GM19455 (cell line): ENCODE data around the gene TICAM1.
"Not testable (repeated sequence)": the region's sequence is repeated elsewhere in the genome, so short reads cannot be mapped to it uniquely, and the experiment has no call there.

Experiments
- ATAC-seq: cut with Tn5 transposase; IDR thresholded peaks from one replicate; pipeline ENCODE4 v1.9.1; 2021; ENCODE audit not compliant: unreplicated experiment

Gene TICAM1

DNA sequence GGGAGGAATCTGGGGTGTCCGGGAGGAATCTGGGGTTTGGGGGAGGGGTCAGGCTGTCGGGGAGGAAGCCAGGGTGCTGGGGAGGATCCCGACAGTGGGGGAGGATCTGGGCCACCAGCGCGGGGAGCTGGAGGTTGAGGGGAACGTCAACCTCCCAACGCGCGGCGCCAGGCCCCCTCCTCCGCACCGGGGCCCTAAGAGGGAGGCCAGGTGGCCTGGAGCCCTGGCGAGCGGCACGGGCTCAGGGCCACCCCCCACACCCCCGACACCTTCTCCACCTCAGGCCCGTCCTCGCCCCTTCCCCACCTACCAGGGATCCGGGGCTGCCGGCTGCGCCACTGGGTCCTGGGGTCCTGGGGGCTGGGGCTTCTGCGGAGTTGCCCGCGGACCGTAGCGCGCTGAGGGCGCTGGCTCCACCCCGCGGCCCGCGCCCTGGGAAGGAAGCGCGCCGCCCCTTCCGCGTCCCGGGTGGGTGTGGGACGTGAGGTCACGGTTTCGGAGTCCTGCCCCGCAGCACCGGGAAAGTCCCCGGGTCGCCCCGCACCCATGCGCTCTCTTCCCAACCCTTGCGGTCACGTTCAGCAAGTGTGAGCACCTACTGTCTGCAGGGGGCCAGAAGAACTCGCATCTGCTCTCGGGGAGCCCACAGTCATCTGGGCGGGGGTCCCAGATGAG is at the start of gene TICAM1:
Gene TICAM1 (minus strand): TSS at position 409 of the 675 bp plus-strand sequence. CDS start 13,335 bp downstream, outside the sequence.
- ATAC-seq: no peak

DNA sequence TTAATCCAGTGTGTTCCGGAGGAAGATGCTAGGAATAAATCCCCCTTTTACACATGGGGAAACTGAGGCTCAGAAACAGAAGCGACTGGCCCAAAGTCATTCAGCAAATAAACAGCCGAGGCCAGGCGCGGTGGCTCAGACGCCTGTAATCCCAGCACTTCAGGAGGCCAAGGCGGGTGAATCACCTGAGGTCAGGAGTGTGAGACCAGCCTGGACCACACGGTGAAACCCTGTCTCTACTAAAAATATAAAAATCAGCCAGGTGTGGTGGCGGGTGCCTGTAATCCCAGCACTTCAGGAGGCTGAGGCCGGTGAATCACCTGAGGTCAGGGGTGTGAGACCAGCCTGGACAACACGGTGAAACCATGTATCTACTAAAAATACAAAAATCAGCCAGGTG is 47.5 kb upstream of the TICAM1 start:
- ATAC-seq: no peak

DNA sequence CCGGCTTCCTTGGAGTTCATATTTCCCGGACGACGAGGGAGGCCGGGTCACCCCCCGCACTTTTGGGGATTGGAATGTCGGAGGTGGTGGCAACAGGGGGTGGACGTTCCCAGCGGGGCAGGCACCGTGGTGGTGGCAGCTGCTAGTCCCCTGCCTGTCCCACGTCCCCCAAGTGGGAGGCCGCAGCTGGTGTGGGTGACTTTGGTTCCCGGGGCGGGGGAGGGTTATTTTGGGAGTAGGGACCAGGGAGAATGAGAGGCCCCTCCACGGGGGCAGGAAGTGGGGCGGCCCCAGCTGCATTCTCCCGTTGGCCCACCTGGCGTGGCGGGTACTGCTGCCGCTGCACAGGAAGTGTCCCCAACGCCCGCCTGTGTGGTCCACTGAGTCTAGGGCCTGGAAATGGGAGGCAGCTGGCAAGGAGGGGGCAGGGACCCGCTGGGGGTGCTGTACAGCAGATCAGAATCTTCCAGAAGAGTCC is 47.0 kb upstream of the TICAM1 start:
- no peak for ATAC-seq

DNA sequence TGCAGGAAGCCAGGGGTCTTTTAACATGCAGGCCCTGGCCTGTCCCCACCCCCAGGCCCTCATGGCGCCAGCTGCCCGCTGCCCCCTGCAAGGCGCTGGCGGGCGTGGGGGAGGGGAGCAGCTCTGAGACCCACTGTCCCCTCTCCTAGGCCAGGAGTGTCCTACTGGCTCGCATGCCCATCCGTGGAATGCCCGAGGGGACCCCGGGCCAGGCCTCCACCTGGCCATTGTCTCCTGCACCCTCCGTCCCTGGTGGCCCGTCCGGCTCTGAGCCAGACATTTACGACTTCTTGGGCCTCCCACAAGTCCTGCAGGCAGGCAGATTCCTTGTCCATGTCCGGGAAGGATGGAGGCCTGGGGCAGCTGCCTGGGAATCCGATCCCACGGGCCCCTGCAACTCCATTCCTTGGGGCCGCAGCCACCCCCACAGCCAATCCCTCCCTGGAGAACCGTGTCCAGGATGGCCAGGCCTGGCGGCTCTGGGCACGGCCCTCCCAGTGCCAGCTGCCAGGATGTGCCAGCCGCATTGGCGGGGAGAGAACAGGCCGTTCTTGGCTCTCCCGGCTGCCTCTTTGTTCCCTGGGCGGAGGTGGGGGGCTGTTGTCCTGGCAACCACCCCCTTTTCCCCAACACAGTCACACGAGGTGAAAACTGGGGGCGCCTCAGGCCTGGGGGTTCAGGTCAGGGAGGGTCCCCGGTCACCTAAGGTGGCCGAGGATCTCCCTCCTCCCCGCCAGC is 46.4 kb upstream of the TICAM1 start:
- no peak for ATAC-seq

DNA sequence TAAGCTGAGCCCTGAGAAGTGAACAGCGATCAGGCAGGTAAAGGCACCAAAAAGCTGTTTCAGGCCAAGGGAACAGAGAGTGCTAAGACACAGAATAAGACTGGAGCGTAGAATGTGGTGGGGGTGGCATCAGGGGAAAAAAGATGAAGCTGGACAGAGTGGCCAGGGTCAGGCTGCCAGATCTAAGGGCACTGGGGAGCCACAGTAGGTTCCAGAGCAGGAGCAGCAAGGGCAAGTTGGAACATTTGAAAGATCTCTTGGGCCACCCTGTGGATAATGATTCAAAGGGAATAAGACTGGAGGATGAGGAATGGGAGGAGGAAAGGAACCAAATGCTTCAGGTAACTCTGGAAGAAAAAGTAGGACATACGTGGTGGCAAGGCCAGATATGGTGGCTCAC is 42.4 kb upstream of the TICAM1 start:
- no peak for ATAC-seq

DNA sequence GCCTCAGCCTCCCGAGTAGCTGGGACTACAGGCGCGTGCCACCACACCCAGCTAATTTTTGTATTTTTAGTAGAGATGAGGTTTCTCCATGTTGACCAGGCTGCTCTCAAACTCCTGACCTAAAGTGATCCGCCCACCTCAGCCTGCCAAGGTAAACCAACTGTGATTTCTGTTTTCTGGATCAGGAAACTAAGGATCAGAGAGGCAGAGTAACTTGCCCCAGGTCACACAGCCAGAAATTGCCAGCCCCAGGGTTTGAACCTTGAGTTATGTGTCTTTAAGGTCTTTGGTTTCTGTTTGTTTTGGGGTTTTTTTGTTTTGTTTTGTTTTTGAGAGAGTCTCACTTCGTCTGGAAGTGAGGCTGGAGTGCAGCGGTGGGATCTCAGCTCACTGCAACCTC is 40.2 kb upstream of the TICAM1 start:
- no peak for ATAC-seq

DNA sequence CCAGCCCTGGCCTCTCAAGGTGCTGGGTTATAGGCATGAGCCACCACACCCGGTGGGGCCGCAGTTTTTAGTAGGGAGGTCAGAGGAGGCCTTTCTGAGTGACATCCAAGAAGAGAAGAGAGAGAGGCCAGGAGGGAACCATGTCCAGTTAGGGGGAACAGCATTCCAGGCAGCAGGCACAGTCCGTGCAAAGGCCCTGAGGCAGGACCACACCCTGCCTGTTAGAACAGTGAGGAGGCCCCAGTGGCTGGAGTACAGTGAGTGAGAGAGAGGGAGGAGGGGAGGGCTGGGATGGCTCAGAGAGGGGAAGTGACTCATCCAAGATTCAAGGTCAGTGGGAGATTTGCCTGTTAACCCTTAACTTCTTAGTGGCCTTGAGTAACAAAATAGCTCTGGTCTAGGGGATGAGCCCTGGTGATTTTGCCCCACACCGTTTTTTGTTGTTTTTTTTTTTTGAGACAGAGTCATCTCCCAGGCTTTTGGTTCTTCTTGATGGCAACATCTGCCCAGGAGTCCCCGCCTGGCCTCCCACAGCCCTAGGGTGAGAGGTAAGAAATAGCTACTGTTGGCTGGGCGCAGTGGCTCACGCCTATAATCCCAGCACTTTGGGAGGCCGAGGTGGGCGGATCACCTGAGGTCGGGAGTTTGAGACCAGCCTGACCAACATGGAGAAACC is 38.7 kb upstream of the TICAM1 start:
- no peak for ATAC-seq

DNA sequence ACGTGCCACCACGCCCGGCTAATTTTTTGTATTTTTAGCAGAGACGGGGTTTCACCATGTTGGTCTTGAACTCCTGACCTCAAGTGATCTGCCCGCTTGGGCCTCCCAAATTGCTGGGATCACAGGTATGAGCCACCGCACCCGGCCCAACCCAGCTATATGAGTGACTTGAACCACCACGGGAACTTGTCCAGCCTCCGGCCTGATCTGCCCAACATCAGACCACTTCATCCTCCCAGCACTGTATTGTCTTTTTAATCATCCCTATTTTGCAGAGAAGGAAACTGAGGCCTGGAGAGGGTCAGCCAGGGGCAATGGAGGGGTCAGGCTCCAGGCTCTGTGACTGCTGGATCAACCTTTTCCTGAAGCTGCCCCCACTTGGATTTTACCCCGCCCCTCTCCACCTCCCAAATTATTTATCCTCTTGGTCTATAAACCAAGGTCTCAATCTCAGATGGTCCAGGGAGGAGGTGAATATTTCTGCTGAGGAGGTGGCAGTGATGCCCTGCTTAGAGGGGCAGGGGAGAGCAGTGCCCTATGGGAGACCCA is 36.8 kb upstream of the TICAM1 start:
- no peak for ATAC-seq

DNA sequence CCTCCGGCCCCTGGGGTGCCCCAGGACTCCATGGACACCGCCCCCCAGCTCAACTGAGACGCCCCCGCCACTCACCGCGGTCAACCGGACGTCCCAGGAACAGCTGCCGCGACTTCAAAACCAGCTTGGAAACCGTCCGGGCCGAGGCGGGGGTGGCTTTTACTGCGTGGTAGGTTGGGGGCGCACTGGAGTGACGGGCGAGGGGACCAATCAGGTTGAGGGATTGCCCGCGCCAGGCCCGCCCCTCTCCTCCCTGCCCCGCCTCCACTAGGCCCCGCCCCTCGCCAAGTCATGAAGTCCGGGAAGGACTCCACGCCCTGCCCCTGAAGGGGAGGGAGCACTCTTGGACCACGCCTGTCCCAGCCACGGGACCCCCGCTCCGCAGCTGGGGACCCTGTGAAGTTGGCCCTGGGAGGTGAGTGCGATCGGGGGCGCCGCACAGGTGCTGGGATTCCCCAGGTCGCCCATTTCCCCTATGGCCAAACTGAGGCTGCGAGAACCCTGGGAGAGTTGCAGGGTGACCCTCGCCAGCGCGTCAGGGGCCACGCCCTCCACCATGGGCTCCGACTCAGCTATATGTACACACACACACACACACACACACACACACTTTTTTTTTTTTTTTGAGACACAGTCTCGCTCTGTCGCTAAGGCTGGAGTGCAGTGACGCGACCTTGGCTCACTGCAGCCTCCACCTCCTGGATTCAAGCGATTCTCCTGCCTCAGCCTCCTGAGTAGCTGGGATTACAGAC is 36.2 kb upstream of the TICAM1 start, which contains the start of gene PLIN3:
Gene PLIN3 (minus strand): TSS at position 134 of the 752 bp plus-strand sequence. CDS start 6,273 bp downstream, outside the sequence.
- peak; percentile 81 for ATAC-seq

DNA sequence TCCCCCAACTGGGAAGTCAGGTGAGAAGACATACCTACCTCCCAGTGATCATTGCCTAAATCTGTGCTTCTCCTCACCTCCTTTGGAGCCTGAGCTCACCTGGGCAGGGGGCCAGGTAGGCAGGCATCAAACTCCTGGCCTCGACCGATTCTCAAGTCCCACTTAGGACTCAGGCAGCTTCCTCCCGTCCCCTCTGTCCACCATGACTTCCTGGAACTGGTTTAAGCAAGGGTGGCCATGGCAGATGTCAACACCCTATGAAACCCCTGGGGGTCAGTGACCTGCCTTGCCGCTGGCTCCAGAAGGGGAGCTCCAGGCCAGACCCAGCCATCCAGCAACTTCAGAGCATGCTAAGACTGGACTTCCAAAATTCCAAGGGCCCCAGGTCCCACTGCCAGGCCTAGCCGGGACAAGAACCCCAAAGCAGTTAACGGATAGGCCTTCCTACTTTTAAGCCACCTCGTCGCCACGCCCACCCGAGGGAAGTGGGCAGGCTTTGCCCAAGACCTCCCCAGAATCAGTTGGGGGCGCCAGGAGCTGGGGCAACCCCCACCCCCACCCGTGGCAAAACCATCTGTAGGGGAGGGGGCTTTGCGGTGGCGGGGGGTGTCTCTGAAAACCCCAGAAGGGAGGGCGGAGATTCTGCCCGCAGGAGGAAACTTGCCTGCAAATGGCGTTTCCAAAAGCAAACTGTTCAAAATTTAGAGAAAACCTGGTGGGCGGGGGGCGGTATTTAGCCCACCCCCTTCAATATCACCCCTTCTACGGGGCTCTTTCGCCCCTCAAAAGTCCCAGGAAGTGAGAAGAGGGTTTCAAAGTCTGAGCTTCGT is 35.3 kb upstream of the TICAM1 start:
- ATAC-seq: no peak

DNA sequence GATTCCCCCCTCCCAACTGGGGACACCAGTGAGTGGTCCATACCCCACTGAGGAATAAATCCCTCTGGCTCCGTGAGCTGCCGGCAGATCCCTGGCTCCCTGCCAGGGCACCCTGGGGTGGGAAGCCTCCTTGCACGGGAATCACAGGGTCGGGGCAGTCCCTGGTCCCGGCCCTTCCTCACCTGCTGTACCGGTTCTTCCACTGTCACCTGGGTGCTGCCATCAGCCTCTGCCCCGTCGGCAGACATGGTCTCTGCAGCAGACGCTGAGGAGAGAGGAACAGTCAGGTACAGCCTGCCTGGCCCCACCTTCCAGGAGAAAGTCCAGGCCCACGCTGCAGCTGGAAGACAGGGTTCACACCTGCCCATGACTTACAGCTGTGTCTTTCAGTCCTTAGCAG is 29.6 kb upstream of the TICAM1 start:
- ATAC-seq: no peak

DNA sequence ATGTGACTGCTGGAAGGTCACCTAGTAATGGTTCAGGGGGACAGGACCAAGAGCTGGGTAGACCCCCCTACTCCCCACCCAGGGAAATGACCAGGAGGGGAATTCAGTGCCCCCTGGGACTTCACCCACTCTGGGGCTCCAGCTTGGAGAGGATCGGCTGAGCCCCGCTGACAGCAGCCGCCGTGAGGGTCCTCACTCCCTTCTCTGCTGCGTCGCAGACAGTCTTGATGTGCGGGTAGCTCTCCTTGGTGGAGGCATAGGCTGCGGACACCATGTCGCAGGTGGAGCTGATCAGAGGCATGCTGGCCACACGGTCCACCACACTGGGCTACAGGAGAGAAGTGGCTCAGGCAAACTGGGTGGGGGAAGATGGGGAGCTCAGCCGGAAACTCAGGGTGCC is 28.2 kb upstream of the TICAM1 start:
- ATAC-seq: no peak

DNA sequence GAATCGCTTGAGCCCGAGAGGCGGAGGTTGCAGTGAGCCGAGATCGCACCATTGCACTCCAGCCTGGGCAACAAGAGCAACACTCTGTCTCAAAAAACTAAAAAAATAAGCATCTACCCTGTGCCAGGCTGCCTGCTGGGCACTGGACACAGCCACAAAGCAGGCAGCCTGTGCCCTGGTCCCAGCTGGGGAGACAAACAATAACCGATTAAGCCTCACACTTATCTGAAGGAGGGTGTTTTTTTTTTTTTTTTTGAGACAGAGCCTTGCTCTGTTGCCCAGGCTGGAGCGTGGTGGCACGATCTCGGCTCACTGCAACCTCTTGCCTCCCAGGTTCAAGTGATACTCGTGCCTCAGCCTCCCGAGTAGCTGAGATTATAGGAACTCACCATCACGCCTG is 25.0 kb upstream of the TICAM1 start:
- ATAC-seq: not testable (repeated sequence)

DNA sequence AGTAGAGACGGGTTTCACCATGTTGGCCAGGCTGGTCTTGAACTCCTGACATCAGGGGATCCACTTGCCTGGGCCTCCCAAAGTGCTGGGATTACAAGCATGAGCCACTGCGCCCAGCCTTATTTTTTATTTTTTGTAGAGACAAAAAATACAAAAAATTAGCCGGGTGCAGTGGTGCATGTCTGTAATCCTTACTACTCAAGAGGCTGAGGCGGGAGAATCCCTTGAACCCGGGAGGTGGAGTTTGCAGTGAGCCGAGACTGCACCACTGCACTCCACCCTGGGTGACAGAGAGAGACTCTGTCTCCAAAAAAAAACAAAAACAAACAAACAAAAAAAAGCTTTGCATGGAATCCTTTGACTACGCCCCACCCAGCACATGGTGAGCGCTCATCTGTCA is 22.0 kb upstream of the TICAM1 start:
- not testable (repeated sequence) for ATAC-seq

DNA sequence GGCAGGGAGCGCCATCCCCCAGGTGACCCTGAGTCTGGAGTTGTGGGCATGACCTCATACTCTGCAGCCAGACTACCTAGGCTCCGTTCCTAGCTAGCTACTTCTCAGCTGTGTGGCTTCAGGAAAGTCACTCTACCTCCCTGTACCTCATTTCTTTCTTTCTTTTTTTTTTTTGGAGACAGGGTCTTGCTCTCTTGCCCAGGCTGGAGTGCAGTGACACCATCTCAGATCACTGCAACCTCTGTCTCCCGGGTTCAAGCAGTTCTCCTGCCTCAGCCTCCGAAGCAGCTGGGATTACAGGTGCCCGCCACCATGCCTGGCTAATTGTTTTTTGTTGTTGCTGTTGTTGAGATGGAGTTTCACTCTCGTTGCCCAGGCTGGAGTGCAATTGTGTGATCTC is 21.0 kb upstream of the TICAM1 start:
- no peak for ATAC-seq

DNA sequence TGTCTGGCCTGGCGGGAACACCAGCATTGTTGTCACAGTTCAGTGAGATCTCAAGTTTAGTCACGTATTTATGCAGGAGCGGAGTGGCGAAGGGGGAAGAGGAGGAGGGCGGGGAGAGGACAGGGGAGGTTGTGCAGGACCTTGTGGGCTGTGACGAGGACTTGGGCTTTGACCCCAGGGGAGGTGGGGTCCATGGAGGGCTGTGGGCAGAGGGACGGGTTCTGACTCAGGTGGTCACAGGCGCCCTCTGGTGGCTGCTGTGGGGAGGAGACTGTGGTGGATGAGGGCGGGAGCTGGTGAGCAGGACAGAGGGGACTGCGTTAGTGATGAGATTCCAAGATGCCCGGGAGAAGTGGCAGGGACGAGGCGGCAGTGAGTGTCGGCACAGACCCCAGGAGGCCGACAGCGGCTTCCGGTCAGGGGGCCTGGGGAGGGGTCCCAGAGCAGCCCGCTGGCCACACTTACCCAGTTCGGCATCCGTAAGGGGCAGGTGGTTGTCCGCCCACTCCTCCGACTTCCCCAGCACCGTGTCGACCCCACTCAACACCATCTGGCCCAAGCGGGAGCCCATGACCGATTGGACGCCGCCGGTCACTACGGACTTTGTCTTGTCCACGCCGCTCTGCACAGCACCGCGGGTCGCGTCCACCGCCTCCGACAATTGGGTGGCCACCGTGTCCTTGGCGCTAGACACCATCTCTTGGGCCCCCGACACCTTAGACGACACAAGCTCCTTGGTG is 20.2 kb upstream of the TICAM1 start:
- no peak for ATAC-seq

DNA sequence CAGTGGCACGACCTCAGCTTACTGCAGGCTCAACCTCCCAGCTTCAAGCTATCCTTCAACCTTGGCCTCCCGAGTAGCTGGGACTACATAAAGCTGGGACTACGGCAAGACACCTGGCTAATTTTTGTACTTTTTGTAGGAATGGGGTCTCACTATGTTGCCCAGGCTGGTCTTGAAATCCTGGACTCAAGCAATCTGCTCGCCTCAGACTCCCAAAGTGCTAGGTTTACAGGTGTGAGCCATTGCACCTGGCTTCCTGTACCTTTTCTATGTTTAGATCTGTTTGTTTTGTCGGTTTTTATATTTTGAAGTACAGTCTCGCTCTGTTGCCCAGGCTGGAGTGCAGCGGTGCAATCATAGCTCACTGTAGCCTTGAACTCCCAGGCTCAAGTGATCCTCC is 17.5 kb upstream of the TICAM1 start:
- ATAC-seq: no peak

DNA sequence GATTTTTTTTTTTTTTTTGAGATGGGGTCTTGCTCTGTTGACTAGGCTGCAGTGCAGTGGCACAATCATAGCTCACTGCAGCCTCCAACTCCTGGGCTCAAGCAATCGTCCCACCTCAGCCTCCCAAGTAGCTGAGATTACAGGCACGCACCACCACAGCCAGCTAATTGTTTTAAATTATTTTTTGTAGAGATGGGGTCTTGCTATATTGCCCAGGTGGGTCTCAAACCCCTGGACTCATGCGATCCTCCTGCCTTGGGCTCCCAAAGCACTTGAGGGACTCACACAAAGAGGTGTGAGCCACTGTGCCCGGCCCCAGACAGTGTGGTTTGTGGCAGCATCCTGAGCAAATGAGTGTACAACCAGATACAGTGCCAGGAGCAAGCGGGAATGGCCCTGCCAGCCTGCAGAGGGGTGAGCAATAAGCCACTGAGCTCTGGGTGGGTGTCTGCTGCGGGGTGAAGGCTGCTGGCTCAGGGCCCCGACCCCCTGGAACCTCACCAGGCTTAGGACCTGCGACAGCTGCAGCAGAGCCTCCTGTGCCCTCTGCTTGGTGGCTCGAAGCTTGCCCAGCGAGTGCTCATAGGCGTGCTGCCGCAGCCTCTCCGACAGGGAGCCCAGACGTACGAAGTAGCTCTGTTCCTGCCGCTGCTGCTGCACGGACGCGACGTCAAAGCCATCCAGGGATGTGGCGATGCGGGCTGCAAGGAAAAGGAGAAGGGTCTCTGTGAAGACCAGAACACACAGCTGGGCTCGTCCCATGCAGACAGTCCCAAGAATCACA is 15.9 kb upstream of the TICAM1 start:
- ATAC-seq: no peak
